Lower leg skin (tissue), 3 donors: ENCODE results near the gene ATP2A2.

ENCODE experiments used
- POLR2A ChIP-seq, 2 donors: fragments of 450-650 bp; IDR thresholded peaks; one replicate each; pipeline ENCODE4 v1.6.1; 2016 to 2017; ENCODE audit warnings: antibody characterized with exemption in 2 of 2, mild to moderate bottlenecking in 1 of 2, moderate library complexity in 1 of 2
- TF ChIP-seq, protein P1 (sequence below), 3 donors: fragments of 450-650 bp; IDR thresholded peaks; one replicate each; pipeline ENCODE4 v1.5.1; 2016; ENCODE audit warnings: antibody characterized with exemption in 3 of 3, mild to moderate bottlenecking in 3 of 3, moderate library complexity in 2 of 3

DNA sequence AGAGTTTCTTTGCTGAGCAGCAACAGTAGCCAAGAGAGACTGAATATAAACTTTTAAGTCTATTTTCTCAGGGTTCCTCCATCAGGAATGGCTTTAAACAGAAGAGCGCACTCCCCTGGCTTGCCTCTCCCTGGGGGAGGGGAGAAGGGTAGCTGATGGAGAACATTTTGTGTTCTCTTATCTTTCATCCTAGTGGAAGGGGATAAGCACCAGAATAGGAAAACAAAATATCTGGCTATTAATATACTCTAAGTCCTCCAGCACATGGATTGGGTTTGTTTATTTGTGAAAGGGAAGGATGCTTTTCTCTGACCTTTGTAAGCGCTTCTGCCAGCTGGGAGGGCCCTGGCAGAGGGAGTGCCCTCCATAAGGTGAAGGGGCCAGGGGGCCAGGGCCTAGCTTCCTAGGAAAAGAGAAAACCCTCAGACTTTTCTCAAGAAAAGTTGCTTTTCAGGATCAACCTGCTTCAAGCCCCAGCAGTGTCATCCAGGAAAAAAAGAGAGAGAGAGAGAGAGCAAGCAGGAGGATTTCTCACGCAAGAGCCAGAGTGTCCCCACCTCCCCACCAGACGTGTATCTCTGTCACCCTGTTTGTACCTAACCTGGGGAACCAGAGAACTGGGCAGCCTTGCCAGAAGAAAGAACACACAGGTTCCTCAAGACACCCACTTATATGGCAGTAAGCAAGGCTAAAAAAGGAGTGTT lies 34.3 kb upstream of the ATP2A2 start:
- TF ChIP-seq, protein P1, sequence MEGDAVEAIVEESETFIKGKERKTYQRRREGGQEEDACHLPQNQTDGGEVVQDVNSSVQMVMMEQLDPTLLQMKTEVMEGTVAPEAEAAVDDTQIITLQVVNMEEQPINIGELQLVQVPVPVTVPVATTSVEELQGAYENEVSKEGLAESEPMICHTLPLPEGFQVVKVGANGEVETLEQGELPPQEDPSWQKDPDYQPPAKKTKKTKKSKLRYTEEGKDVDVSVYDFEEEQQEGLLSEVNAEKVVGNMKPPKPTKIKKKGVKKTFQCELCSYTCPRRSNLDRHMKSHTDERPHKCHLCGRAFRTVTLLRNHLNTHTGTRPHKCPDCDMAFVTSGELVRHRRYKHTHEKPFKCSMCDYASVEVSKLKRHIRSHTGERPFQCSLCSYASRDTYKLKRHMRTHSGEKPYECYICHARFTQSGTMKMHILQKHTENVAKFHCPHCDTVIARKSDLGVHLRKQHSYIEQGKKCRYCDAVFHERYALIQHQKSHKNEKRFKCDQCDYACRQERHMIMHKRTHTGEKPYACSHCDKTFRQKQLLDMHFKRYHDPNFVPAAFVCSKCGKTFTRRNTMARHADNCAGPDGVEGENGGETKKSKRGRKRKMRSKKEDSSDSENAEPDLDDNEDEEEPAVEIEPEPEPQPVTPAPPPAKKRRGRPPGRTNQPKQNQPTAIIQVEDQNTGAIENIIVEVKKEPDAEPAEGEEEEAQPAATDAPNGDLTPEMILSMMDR (IDR thresholded peaks at IDR 0.05), result no peak
- TF ChIP-seq POLR2A (IDR thresholded peaks at IDR 0.05), result no peak
